ENCODE measurements around the gene PLXND1. TPM values are rescaled to one million over a fixed set of nuclear protein-coding genes. Genes with fewer than 3 reads are reported as not detected.

Gene PLXND1, protein sequence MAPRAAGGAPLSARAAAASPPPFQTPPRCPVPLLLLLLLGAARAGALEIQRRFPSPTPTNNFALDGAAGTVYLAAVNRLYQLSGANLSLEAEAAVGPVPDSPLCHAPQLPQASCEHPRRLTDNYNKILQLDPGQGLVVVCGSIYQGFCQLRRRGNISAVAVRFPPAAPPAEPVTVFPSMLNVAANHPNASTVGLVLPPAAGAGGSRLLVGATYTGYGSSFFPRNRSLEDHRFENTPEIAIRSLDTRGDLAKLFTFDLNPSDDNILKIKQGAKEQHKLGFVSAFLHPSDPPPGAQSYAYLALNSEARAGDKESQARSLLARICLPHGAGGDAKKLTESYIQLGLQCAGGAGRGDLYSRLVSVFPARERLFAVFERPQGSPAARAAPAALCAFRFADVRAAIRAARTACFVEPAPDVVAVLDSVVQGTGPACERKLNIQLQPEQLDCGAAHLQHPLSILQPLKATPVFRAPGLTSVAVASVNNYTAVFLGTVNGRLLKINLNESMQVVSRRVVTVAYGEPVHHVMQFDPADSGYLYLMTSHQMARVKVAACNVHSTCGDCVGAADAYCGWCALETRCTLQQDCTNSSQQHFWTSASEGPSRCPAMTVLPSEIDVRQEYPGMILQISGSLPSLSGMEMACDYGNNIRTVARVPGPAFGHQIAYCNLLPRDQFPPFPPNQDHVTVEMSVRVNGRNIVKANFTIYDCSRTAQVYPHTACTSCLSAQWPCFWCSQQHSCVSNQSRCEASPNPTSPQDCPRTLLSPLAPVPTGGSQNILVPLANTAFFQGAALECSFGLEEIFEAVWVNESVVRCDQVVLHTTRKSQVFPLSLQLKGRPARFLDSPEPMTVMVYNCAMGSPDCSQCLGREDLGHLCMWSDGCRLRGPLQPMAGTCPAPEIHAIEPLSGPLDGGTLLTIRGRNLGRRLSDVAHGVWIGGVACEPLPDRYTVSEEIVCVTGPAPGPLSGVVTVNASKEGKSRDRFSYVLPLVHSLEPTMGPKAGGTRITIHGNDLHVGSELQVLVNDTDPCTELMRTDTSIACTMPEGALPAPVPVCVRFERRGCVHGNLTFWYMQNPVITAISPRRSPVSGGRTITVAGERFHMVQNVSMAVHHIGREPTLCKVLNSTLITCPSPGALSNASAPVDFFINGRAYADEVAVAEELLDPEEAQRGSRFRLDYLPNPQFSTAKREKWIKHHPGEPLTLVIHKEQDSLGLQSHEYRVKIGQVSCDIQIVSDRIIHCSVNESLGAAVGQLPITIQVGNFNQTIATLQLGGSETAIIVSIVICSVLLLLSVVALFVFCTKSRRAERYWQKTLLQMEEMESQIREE (N-terminal part only)
- 127 and 129 TPM in 2 replicates for total RNA-seq

GRCh38 chr3:129606636-129607390 is at the start of gene PLXND1:
TSS of gene PLXND1 (minus strand) at chr3:129606676. CDS start at chr3:129606639, 37 bp downstream.

GRCh38 chr3:129543156-129543790 is 63.2 kb downstream of the PLXND1 start, which contains the start of gene H1-8:
TSS of gene H1-8 (plus strand) at chr3:129543175. CDS start at chr3:129543219, 44 bp downstream.

DNA sequence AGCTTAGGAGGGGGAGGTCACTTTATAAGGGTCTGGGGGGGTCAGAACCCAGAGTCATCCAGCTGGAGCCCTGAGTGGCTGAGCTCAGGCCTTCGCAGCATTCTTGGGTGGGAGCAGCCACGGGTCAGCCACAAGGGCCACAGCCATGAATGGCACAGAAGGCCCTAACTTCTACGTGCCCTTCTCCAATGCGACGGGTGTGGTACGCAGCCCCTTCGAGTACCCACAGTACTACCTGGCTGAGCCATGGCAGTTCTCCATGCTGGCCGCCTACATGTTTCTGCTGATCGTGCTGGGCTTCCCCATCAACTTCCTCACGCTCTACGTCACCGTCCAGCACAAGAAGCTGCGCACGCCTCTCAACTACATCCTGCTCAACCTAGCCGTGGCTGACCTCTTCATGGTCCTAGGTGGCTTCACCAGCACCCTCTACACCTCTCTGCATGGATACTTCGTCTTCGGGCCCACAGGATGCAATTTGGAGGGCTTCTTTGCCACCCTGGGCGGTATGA is 77.8 kb downstream of the PLXND1 start, which contains the start of gene RHO:
Gene RHO (plus strand): TSS at position 51 of the 512 bp plus-strand sequence. CDS start 95 bp downstream, at position 146.

Other genes starting within 250 kb of the PLXND1 start
- under 0.01 and 0.15 TPM in 2 replicates for gene EFCAB12, start 178.0 kb downstream of the PLXND1 start, total RNA-seq
- 20.2 and 23.0 TPM in 2 replicates for gene MBD4, start 166.7 kb downstream of the PLXND1 start, total RNA-seq
- 27.1 and 34.6 TPM in 2 replicates for gene IFT122, start 166.5 kb downstream of the PLXND1 start, total RNA-seq
- not detected in 2 replicates for gene RHO, start 78.0 kb downstream of the PLXND1 start, total RNA-seq
- gene H1-8, start 63.5 kb downstream of the PLXND1 start, total RNA-seq: not detected in 2 replicates

Measured in smooth muscle cell of trachea (primary cell).